GM18907 (cell line): ENCODE results near the gene IFNA1.
"Not testable (repeated sequence)": the region's sequence is repeated elsewhere in the genome, so short reads cannot be mapped to it uniquely, and the experiment has no call there.

Source experiments
- ATAC-seq: cut with Tn5 transposase; IDR thresholded peaks from one replicate; pipeline ENCODE4 v1.9.1; 2021; ENCODE audit warnings: mild to moderate bottlenecking, moderate library complexity; ENCODE audit not compliant: unreplicated experiment

The IFNA1 gene

GRCh38 chr9:21440139-21440538 is at the start of gene IFNA1:
IFNA1 (plus strand) TSS chr9:21440439; CDS start chr9:21440508, 69 bp downstream.
- ATAC-seq, result no peak

- ATAC-seq, result peak; percentile 85
Observed at GRCh38 chr9:21392270-21392669, 48.0 kb upstream of the IFNA1 start.

GRCh38 chr9:21395778-21396717 is 44.2 kb upstream of the IFNA1 start:
- ATAC-seq, result peak; percentile 76

GRCh38 chr9:21398955-21399489 is 41.2 kb upstream of the IFNA1 start:
- ATAC-seq, result no peak

- no peak for ATAC-seq
Observed at GRCh38 chr9:21399956-21400355, 40.3 kb upstream of the IFNA1 start.

- ATAC-seq, result peak; percentile 86
Observed at GRCh38 chr9:21402386-21403251, 37.6 kb upstream of the IFNA1 start.

- no peak for ATAC-seq
Observed at GRCh38 chr9:21404146-21404545, 36.1 kb upstream of the IFNA1 start.

- ATAC-seq, result no peak
Observed at GRCh38 chr9:21408817-21409216, 31.4 kb upstream of the IFNA1 start, which contains the start of gene IFNA8. IFNA8 (plus strand) TSS chr9:21409117; CDS start chr9:21409177, 60 bp downstream.

- peak; percentile 53 for ATAC-seq
Observed at GRCh38 chr9:21412107-21412506, 28.1 kb upstream of the IFNA1 start.

- no peak for ATAC-seq
Observed at GRCh38 chr9:21413151-21413550, 27.1 kb upstream of the IFNA1 start.

- ATAC-seq, result no peak
Observed at GRCh38 chr9:21413624-21414023, 26.6 kb upstream of the IFNA1 start.

GRCh38 chr9:21414220-21414940 is 25.9 kb upstream of the IFNA1 start:
- no peak for ATAC-seq

GRCh38 chr9:21415493-21416267 is 24.6 kb upstream of the IFNA1 start:
- ATAC-seq, result no peak

GRCh38 chr9:21428235-21428634 is 12.0 kb upstream of the IFNA1 start:
- ATAC-seq, result no peak

- ATAC-seq, result no peak
Observed at GRCh38 chr9:21429191-21429590, 11.0 kb upstream of the IFNA1 start.

GRCh38 chr9:21432672-21433425 is 7.4 kb upstream of the IFNA1 start:
- peak; percentile 64 for ATAC-seq

GRCh38 chr9:21434202-21435014 is 5.8 kb upstream of the IFNA1 start:
- peak; percentile 39 for ATAC-seq

- ATAC-seq, result not testable (repeated sequence)
Observed at GRCh38 chr9:21435015-21435383, 5.2 kb upstream of the IFNA1 start.
